Keratinocyte (primary cell): ENCODE data around the gene ATG9B. TPM values are rescaled to one million over a fixed set of nuclear protein-coding genes. Genes with fewer than 3 reads are reported as not detected.

ENCODE experiments used
- DNase-seq: peaks from one replicate; pipeline ENCODE4 v3.0.0-alpha.2; 2011; ENCODE audit warnings: low read depth, missing footprints, low spot score
- FAIRE-seq: peaks from 2 replicates; lab custom pipeline; 2011; peaks lifted over from hg19 to GRCh38; lab: Jason Lieb, UNC
- H2AFZ ChIP-seq: 2 replicates; pipeline ENCODE4 v1.6.0; 2012; ENCODE audit warnings: low read length, control low read depth, inconsistent platforms; ENCODE audit not compliant: control insufficient read depth
- H3K27ac ChIP-seq: 2 replicates; pipeline ENCODE4 v1.5.1; 2011; ENCODE audit warnings: low read length; ENCODE audit not compliant: control insufficient read depth, insufficient read depth
- H3K27me3 ChIP-seq: 3 replicates; pipeline ENCODE4 v1.6.0; 2011; ENCODE audit warnings: low read length; ENCODE audit not compliant: control insufficient read depth, insufficient read depth; ENCODE audit errors: extremely low read depth
- H3K36me3 ChIP-seq, 2 experiments: 2 replicates in 1 of 2; 3 replicates in 1 of 2; pipeline ENCODE4 v1.5.1; 2011; ENCODE audit warnings: low read length in 2 of 2, mild to moderate bottlenecking in 1 of 2; ENCODE audit not compliant: control insufficient read depth in 2 of 2, insufficient read depth in 2 of 2; ENCODE audit errors: extremely low read depth in 1 of 2
- H3K4me1 ChIP-seq: 3 replicates; pipeline ENCODE4 v1.5.1; 2011; ENCODE audit warnings: low read length; ENCODE audit not compliant: control insufficient read depth, insufficient read depth; ENCODE audit errors: extremely low read depth
- H3K4me2 ChIP-seq: 3 replicates; pipeline ENCODE4 v1.6.0; 2011; ENCODE audit warnings: low read depth, low read length; ENCODE audit not compliant: control insufficient read depth, insufficient read depth; ENCODE audit errors: extremely low read depth
- H3K4me3 ChIP-seq, 3 experiments: fragments of 200-600 bp in 1 of 3; sonication (generic) in 1 of 3; 2 replicates in 2 of 3; 3 replicates in 1 of 3; pipeline ENCODE4 v1.5.1; 2011 to 2016; ENCODE audit warnings: low read length in 3 of 3, mild to moderate bottlenecking in 3 of 3, control low read depth in 2 of 3, inconsistent platforms in 1 of 3, low read depth in 1 of 3, mixed read lengths in 1 of 3, mixed run types in 1 of 3, moderate library complexity in 1 of 3; ENCODE audit not compliant: control insufficient read depth in 2 of 3, insufficient read depth in 2 of 3; ENCODE audit errors: extremely low read depth in 1 of 3
- H3K79me2 ChIP-seq: 2 replicates; pipeline ENCODE4 v1.6.0; 2012; ENCODE audit warnings: low read length; ENCODE audit not compliant: control insufficient read depth, insufficient read depth
- H3K9ac ChIP-seq: 3 replicates; pipeline ENCODE4 v1.6.0; 2011; ENCODE audit warnings: low read length; ENCODE audit not compliant: control insufficient read depth, insufficient read depth; ENCODE audit errors: extremely low read depth
- H3K9me1 ChIP-seq: 3 replicates; pipeline ENCODE4 v1.6.0; 2011; ENCODE audit warnings: low read length; ENCODE audit not compliant: control insufficient read depth, insufficient read depth; ENCODE audit errors: extremely low read depth
- H3K9me3 ChIP-seq: 2 replicates; pipeline ENCODE4 v1.5.1; 2012; ENCODE audit warnings: low read depth, low read length; ENCODE audit not compliant: control insufficient read depth
- H4K20me1 ChIP-seq: 3 replicates; pipeline ENCODE4 v1.6.0; 2011; ENCODE audit warnings: low read length; ENCODE audit not compliant: control insufficient read depth, insufficient read depth; ENCODE audit errors: extremely low read depth
- CTCF ChIP-seq, 3 experiments: IDR thresholded peaks in 1 of 3; conservative IDR thresholded peaks in 1 of 3; optimal IDR thresholded peaks in 1 of 3; 2 replicates in 2 of 3; 3 replicates in 1 of 3; pipeline versions ENCODE3 to v1.5.1; 2011; ENCODE audit warnings: low read length in 3 of 3, mild to moderate bottlenecking in 3 of 3, moderate library complexity in 2 of 3, control low read depth in 1 of 3, inconsistent platforms in 1 of 3; ENCODE audit not compliant: insufficient read depth in 2 of 3; ENCODE audit errors: extremely low read depth in 1 of 3
- EZH2 ChIP-seq: IDR thresholded peaks from one replicate; pipeline ENCODE4 v1.6.1; 2012; ENCODE audit warnings: inconsistent platforms, mild to moderate bottlenecking, low read length, moderate library complexity
- dilution Hi-C: fragments of 300-500 bp; cut with MboI; formaldehyde crosslinking; loops from one replicate; pipeline ENCODE4 v1.7.0; 2020; ENCODE audit warnings: low sequenced_read_pairs; ENCODE audit not compliant: extremely low pct_ligation_motif_present
- polyA plus RNA-seq, 5 experiments: library from polyadenylated mRNA; depleted of rRNA in 3 of 5; stranded (reverse) in 3 of 5; stranded (forward) in 1 of 5; unstranded in 1 of 5; fragments of >200 nt; gene quantifications; 1 replicate in 1 of 5; 2 replicates in 3 of 5; 3 replicates in 1 of 5; pipeline versions ENCODE4 v1.2.1 to v1.2.3, GENCODE V29; 2011 to 2012; ENCODE audit warnings: missing spikeins in 2 of 5, low read depth in 1 of 5, low replicate concordance in 1 of 5

The ATG9B gene
- polyA plus RNA-seq, 1 donor (not counting 4 experiments of a cell fraction or from before 2014, with no cell fraction given): 0.12 TPM

- H3K9me1 ChIP-seq: peaks cover 4% of the 10 kb centered on the region
- DNase-seq: no peak
- H2AFZ ChIP-seq: no peak overlapping the region
- FAIRE-seq: no peak
- H3K4me1 ChIP-seq: peaks cover 43% of the 10 kb centered on the region
- no peaks in the 10 kb centered on the region for H3K27me3 ChIP-seq
- H4K20me1 ChIP-seq: no peaks in the 10 kb centered on the region
- H3K9me3 ChIP-seq: no peaks in the 10 kb centered on the region
- dilution Hi-C loops: no loop called here
- peaks cover 8 to 21% of the 10 kb centered on the region in 2 experiments for H3K36me3 ChIP-seq
- peak overlapping the region; percentile 95 for H3K27ac ChIP-seq
- peak overlapping the region; percentile 77 for H3K9ac ChIP-seq
- peaks cover 35% of the 10 kb centered on the region for H3K79me2 ChIP-seq
- peak overlapping the region; percentile 67 to 81 (median 70) for H3K4me3 ChIP-seq
- H3K4me2 ChIP-seq: peak overlapping the region; percentile 93
- TF ChIP-seq EZH2 (no peak), CTCF (optimal IDR thresholded peaks at IDR 0.05 in 1 of 3, IDR thresholded peaks at IDR 0.05 in 1 of 3, conservative IDR thresholded peaks at IDR 0.05 in 1 of 3; ENCODE audit: extremely low read depth in 1 of 3, insufficient read depth in 2 of 3, low read length in 3 of 3) (no peak)
Observed at GRCh38 chr7:151060416-151061212, 36.3 kb upstream of the ATG9B start.

- H3K4me1 ChIP-seq: peaks cover 43% of the 10 kb centered on the region
- no peak overlapping the region for H2AFZ ChIP-seq
- H4K20me1 ChIP-seq: no peaks in the 10 kb centered on the region
- TF ChIP-seq CTCF (optimal IDR thresholded peaks at IDR 0.05 in 1 of 3, IDR thresholded peaks at IDR 0.05 in 1 of 3, conservative IDR thresholded peaks at IDR 0.05 in 1 of 3; ENCODE audit: extremely low read depth in 1 of 3, insufficient read depth in 2 of 3, low read length in 3 of 3) (no peak), EZH2 (no peak)
- DNase-seq (no peak), FAIRE-seq (no peak)
- H3K27ac ChIP-seq: peak overlapping the region; percentile 95
- peak overlapping the region; percentile 93 for H3K4me2 ChIP-seq
- no peaks in the 10 kb centered on the region for H3K9me3 ChIP-seq
- peaks cover 4% of the 10 kb centered on the region for H3K9me1 ChIP-seq
- H3K36me3 ChIP-seq: peaks cover 5 to 16% of the 10 kb centered on the region in 2 experiments
- H3K79me2 ChIP-seq: peaks cover 31% of the 10 kb centered on the region
- H3K27me3 ChIP-seq: no peaks in the 10 kb centered on the region
- peak overlapping the region; percentile 67 to 81 (median 70) for H3K4me3 ChIP-seq
- peak overlapping the region; percentile 77 for H3K9ac ChIP-seq
- dilution Hi-C loops: no loop called here
Observed at GRCh38 chr7:151060113-151060415, 35.8 kb upstream of the ATG9B start.
